Hepatic stellate cell (primary cell): ENCODE results near the gene VMO1.
A peak's percentile ranks its signal among the peaks of the same experiment; 100 is the strongest.
"Not testable (repeated sequence)": the region's sequence is repeated elsewhere in the genome, so short reads cannot be mapped to it uniquely, and the experiment has no call there.

Experiments used
- DNase-seq: peaks from one replicate; pipeline ENCODE4 v3.0.0; 2011; ENCODE audit warnings: low spot score

Gene VMO1, protein sequence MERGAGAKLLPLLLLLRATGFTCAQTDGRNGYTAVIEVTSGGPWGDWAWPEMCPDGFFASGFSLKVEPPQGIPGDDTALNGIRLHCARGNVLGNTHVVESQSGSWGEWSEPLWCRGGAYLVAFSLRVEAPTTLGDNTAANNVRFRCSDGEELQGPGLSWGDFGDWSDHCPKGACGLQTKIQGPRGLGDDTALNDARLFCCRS

DNA sequence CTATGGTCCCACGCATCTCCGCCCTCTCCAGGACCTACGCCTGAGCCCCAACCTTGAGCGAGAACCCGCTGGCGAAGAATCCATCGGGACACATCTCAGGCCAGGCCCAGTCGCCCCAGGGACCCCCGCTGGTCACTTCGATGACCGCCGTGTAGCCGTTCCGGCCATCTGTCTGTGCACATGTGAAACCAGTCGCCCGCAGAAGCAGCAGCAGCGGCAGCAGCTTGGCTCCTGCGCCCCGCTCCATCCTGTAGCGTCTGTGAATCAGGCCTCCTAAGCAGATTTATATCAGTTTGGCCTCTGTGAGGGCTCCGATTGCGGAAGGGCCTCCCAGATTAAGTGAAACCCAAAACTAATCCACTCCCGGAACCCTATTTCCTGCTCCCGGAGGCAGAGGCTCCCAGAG lies at the start of gene VMO1:
Gene VMO1 (minus strand): TSS at position 259 of the 406 bp plus-strand sequence. CDS start 12 bp downstream, at position 247.
- no peak for DNase-seq

DNA sequence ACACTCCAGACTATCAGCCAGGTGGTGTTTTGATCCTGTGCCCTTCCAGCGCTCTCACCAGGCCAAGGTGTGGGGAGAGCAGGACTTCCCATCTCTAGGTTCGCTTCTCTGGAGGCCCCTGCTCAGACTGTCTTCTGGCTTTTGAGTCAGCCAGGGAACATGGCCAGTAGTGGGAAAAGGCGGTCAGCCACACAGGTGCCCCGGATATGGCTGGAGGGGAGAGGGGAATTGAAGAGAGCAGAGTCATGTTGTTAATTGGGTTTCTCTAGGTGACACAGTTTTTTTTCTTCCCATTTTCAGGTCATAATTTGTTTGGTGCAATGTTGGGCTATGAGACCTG lies 48.5 kb upstream of the VMO1 start:
- no peak for DNase-seq

DNA sequence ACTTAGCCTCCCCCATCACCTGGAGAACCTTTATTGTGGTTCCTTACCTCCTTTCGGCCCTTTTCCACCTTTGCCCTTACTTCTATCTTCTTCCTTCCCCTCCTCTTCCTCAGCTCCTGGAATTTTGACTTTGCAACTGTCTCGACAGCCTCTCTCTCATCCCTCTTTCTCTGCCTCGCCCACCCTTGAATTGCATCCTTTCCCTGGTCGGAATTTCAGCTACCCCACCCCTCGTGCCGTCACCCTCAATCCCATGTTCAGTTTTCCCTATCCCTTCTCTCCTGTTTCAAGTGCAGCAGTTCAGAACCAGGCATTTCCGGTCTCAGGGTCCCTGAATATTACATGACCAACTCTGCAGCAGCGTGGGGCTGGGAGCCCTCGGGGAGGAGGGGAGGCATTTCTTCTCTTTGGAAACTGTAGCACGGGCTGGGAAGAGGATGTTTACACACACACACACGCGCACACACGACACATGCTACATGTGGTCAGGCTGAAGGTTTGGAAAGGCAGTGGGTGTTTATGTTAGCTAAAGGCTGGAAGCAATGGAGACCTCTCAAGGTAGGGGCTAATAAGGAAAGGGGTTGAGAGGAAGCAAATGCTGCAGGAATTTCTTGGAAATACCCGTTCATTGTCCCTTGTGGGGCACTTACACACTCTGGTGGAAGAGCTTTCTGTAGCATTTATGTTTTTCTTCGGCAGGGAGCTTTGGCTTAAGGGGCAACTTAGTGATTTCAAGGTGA lies 47.9 kb upstream of the VMO1 start:
- DNase-seq, result peak; percentile 44

- peak; percentile 99 for DNase-seq
Measured at GRCh38 chr17:4833178-4833940, 47.2 kb upstream of the VMO1 start, which contains the start of gene MINK1. Gene MINK1, plus strand, starts transcription at chr17:4833340. Its CDS starts 244 bp downstream, at chr17:4833584.

DNA sequence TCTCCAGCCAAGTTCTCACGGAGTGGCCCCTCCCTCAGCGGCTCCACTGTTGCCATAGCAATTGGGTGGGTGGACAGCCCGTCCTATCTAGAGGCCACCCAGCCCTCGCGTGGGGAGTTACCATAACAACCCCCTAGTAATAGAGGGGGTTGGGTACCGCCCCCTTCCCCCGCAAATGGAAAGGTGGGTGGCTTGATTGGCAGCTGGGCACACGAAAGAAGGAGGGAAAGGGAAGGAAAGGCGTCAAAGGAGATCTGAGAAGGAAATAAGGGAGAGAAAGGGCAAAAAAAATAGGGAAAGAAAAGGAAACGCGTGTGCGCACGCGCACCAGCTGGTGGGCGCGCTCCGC lies 46.6 kb upstream of the VMO1 start:
- not testable (repeated sequence) for DNase-seq

DNA sequence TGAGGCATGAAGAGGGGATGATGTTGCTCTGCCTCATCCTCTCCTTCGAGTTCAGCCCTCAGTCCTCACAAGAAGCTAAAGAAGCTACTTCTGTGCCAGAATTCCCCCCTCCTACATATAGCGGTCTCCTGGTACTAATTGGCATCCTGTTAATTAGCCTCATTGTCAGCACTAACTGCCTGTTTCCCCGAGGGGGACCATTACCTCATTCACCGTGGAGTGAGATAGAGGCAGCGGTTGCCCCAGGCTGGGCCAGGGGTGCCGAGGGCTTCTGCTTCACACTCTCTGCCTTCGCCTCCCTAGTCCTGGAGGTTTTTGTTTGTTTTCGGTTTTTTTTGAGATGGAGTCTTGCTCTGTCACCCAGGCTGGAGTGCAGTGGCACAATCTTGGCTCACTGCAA lies 41.2 kb upstream of the VMO1 start:
- DNase-seq, result no peak

DNA sequence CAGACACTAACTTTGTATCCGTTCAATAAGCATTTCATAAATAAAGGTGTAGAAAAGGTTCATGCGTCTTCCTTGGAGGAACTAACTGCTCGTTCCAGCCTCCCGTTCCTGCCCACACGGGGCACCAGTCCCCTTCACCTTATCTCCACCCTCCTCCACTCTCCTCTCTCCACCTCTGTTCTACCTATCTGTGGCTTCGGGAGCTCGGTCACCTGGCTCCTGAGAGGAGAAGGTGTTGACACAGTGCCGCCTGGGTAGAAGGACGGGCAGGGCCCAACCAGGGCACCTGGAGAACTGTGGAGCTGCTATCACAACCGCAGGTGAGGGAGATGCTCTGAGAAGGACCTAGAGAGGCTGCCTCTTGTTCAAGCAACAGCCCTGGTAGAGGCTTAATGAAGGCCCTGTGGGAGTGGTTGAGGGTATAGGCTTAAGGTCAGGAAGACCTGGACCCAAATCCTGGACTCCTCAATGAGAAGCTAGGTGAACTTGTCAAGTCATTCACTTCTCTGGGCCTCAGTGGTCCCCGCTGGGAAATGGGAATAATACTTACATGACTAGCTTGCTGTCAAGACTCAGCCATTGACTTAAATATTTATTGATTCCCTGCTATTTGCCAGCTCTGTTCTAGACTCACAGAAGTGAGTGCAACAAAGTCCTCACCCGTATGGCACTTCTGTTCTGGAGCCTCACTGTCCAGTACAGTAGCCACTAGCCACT lies 37.4 kb upstream of the VMO1 start:
- DNase-seq, result no peak

DNA sequence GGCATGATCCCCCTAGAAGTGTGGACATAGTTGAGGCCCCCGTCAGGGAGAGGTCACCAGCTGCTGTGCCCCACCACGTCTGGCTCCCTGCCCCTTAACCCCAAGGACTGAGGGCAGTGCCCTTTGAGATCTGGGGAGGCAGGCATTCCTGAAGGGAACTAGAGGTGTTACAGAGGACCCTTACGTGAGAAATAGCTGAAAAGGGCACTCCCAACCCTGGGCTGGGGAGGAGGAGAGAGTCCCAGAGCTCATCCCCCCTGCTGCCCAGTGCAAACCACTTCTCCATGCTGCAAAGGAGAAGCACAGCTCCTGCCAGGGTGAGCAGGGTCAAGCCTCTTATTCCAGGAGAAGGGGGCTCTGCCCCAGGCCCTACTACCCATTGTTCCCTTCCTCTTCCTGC lies 36.7 kb upstream of the VMO1 start:
- DNase-seq, result no peak

DNA sequence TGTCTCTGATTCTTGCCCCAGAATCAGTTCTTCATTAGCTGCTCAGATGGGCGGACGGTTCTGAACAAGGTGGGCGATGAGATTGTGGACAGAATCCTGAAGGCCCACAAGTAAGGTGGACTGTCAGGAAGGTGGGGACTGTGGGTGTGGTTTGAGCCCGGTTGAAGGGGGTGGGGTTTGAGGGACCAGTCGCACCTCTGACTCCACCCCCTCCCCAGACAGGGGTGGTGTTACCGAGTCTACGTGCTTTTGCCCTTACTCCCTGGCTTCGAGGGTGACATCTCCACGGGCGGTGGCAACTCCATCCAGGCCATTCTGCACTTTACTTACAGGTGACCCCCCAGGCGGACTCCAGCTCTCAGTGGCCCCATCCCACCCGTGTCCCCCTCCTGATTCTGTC lies 32.1 kb upstream of the VMO1 start:
- DNase-seq, result no peak

DNA sequence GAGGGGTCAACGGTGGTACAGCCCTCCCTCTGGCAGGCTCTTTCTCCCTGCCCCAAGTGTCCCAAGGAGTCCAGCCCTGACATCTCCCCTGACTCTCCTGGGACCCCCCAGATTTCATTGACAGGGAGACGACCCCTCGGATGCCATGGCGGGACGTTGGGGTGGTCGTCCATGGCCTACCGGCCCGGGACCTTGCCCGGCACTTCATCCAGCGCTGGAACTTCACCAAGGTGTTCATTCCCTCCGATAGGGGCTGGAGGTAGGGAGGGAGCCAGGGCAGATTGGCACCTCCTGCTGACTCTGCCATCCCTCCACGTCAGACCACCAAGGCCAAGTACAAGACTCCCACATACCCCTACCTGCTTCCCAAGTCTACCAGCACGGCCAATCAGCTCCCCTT lies 30.7 kb upstream of the VMO1 start:
- DNase-seq, result no peak

DNA sequence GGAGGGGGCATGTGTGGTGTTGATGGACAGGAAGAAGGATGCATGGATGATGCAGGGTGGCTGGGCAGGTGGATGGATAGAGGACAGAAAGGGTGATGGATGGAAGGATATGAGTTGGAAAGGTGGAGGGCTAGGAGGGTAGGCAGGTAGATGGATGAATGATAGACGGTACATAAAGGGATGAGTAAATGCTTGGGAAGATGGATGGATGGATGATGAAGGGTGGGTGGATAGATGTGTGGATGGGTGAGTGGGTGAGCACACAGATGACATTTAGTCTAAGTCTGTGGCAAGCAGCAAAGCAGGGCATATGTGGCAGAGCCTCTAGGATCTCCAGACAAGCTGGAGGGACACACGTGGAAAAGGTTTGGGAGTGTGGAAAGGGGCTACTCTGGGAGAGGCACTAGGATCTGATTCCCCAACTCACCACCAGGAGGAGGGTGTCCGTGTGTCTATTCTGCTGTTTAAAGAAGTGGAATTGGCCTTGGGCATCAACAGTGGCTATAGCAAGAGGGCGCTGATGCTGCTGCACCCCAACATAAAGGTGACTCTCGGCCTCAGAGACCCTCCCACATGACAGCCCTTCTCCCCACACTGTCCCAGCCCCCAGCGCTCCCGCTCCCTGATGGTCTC lies 29.0 kb upstream of the VMO1 start:
- no peak for DNase-seq

DNA sequence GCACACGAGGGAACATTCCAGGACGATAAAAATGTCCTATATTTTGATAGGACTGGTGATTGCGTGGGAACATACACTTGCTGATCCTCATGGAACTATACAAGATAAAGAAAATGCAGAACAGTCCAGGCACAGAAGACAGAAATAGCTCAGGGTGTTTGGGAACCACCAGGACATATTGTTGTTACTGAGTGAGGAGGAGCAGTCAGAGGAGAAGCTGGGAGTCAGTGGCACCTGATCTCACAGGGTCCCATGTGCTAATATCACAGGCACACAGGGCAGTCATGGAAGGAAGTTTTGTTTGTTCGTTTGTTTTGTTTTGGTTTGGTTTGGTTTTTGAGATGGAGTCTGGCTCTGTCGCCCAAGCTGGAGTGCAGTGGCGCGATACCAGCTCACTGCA lies 26.5 kb upstream of the VMO1 start:
- no peak for DNase-seq

- no peak for DNase-seq
Measured at GRCh38 chr17:4811471-4811870, 25.3 kb upstream of the VMO1 start.

- no peak for DNase-seq
Measured at GRCh38 chr17:4810696-4811290, 24.6 kb upstream of the VMO1 start.

DNA sequence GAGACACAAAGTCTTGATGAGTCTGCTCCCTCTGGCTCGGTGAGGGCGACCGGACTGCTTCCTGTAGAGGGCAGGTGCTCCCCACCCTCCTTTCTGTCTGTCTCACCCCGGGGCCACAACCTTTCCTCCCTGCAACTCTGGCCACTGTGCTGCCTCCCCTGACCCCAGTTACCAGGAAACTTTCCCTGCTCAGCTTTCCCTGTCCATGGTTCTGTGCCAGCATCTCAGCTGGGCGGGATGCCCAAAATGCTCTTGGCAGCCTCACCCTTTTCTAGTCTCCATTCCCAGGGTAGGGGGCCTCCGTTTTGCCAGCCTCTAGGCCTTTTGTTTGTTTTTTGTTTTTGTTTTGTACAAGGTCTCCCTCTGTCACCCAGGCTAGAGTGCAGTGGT lies 22.2 kb upstream of the VMO1 start:
- DNase-seq, result no peak

GRCh38 chr17:4807605-4808377 lies 21.6 kb upstream of the VMO1 start:
- DNase-seq, result peak; percentile 48

GRCh38 chr17:4806777-4807604 lies 20.8 kb upstream of the VMO1 start, which contains the start of gene PLD2:
Gene PLD2, plus strand, starts transcription at chr17:4807152. Its CDS starts 621 bp downstream, at chr17:4807773.
- peak; percentile 98 for DNase-seq

DNA sequence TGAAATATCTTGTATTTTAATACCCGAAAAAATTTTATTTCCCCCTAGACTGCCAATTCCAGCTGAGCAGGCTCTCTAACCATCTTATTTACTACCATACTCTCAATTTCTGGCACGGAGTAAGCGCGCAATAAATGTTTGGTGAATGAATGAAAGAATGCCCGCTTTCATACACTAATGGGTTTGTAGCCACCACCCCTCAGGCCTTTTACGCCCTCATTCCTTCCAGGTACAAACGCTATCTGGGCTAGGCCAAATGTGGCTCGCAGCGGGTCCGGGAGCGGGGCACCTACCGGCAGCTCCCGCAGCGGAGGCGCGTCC lies 20.3 kb upstream of the VMO1 start:
- no peak for DNase-seq

GRCh38 chr17:4802228-4802627 lies 16.1 kb upstream of the VMO1 start, which contains the start of gene C17orf114:
Gene C17orf114, minus strand, starts transcription at chr17:4802328.
- no peak for DNase-seq
